ENCODE data around the gene CMSS1.

DNA sequence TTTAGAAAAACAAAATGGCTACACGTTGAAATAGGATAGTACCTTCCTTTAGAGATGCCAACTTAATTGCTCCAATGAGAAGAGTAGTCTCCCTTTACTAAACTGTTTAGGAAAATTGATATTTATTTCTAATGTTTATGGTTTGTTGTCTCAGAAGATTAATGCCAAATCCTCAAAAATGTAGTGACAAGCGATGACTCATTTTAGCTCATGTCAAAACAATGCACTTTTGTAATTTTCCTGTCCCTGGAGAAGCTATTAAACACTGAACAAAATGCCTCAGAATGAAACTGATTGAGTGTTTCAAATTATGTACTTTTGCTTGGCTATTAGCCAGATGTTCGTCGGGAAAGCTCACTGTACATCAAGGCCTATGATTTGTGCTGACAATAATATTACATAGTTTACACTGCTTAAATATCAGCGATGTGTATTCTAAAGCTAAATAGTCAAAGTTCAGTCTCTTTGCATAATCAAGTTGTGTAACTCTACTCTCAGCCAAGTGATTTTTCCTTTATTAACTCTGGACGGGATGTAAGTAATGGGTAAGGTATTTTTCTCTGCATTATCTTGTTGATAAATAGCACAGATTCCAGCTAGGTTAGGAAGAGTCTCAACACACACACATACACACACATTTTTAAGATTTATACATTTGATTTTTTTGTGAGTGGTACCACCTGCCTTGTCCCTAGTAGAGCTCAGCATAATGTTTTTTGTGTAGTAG lies 83.7 kb downstream of the CMSS1 start:
- TF ChIP-seq, protein P1, sequence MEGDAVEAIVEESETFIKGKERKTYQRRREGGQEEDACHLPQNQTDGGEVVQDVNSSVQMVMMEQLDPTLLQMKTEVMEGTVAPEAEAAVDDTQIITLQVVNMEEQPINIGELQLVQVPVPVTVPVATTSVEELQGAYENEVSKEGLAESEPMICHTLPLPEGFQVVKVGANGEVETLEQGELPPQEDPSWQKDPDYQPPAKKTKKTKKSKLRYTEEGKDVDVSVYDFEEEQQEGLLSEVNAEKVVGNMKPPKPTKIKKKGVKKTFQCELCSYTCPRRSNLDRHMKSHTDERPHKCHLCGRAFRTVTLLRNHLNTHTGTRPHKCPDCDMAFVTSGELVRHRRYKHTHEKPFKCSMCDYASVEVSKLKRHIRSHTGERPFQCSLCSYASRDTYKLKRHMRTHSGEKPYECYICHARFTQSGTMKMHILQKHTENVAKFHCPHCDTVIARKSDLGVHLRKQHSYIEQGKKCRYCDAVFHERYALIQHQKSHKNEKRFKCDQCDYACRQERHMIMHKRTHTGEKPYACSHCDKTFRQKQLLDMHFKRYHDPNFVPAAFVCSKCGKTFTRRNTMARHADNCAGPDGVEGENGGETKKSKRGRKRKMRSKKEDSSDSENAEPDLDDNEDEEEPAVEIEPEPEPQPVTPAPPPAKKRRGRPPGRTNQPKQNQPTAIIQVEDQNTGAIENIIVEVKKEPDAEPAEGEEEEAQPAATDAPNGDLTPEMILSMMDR (IDR thresholded peaks at IDR 0.05; ENCODE audit: low read length), result no peak
- TF ChIP-seq EZH2 (IDR thresholded peaks at IDR 0.05; ENCODE audit: borderline replicate concordance, low read length), result no peak

Measured in OCI-LY1 (cell line).